Kidney (tissue), 14 donors: Measurements from ENCODE around the gene KCTD5. TPM values are rescaled to one million over a fixed set of nuclear protein-coding genes. Genes with fewer than 3 reads are reported as not detected.

Experiments used
- DNase-seq, 5 donors: peaks; one replicate each; pipeline ENCODE4 v3.0.0-alpha.2; 2013 to 2020
- FAIRE-seq: peaks from 2 replicates; lab custom pipeline; 2012; peaks lifted over from hg19 to GRCh38; lab: Jason Lieb, UNC
- H3K27ac ChIP-seq, 2 donors: one replicate each; pipeline ENCODE4 v1.7.0; 2013; ENCODE audit warnings: low read depth in 2 of 2, low read length in 2 of 2, inconsistent platforms in 1 of 2
- H3K27me3 ChIP-seq: one replicate; pipeline ENCODE4 v1.7.1; 2013; ENCODE audit warnings: low read length, inconsistent platforms; ENCODE audit not compliant: control insufficient read depth, insufficient read depth
- H3K36me3 ChIP-seq, 3 donors: one replicate each; pipeline versions ENCODE4 v1.7.0 to v1.7.1; 2013; ENCODE audit warnings: low read length in 3 of 3, control low read depth in 1 of 3, inconsistent platforms in 1 of 3; ENCODE audit not compliant: insufficient read depth in 3 of 3, control insufficient read depth in 2 of 3
- H3K4me1 ChIP-seq, 3 donors: one replicate each; pipeline versions ENCODE4 v1.7.0 to v1.7.1; 2013; ENCODE audit warnings: low read length in 3 of 3, inconsistent platforms in 1 of 3, low read depth in 1 of 3; ENCODE audit not compliant: control insufficient read depth in 2 of 3, insufficient read depth in 2 of 3
- H3K4me3 ChIP-seq, 3 donors: one replicate each; pipeline versions ENCODE4 v1.7.0 to v1.8.1; 2013; ENCODE audit warnings: low read length in 3 of 3, control low read depth in 1 of 3, inconsistent platforms in 1 of 3
- H3K9ac ChIP-seq, 3 donors: one replicate each; pipeline versions ENCODE4 v1.7.0 to v1.7.1; 2013; ENCODE audit warnings: low read length in 3 of 3, control low read depth in 1 of 3, inconsistent platforms in 1 of 3
- H3K9me3 ChIP-seq, 3 donors: one replicate each; pipeline versions ENCODE4 v1.7.0 to v1.7.1; 2013; ENCODE audit warnings: low read length in 3 of 3, control low read depth in 1 of 3, inconsistent platforms in 1 of 3; ENCODE audit not compliant: control insufficient read depth in 2 of 3, insufficient read depth in 1 of 3
- intact Hi-C: fragments of 100-400 bp; cut with DNase I; formaldehyde crosslinking; loops from one replicate; pipeline ENCODE4 v1.11.1; 2022
- polyA plus RNA-seq: library from polyadenylated mRNA; stranded (reverse); fragments of 350-450 nt; fragmentation: Illumina TruSeq; extraction: RNeasy Lipid Tissue Mini Kit (QIAGEN cat#74804); gene quantifications from one replicate; pipeline ENCODE4 v1.2.3, GENCODE V29; 2014; ENCODE audit warnings: low read depth, low replicate concordance; ENCODE audit not compliant: insufficient read depth
- total RNA-seq: library from RNA; stranded (reverse); fragmentation: NEBNext Ultra II Directional; extraction: Animal tissue kit (Norgen Biotek cat#: 25700); gene quantifications from one replicate; pipeline ENCODE4 v1.2.1, GENCODE V29; 2021
- TF ChIP-seq, protein P1 (sequence below): IDR thresholded peaks from 3 replicates; pipeline ENCODE4 v1.5.1; 2012; ENCODE audit warnings: mild to moderate bottlenecking, moderate library complexity, borderline replicate concordance; ENCODE audit not compliant: insufficient read depth; ENCODE audit errors: extremely low read depth
- donor health status: control.
- donor health status: control.
- donor health status: control.
- donor health status: control.
- donor health status: control.
- donor health status: DM: yes; HTN: yes; CAD: no.
- donor health status: Normal renal cell carcinoma (clear cell type).

Gene KCTD5
- total and polyA plus RNA-seq, 2 donors from 2014 or later: 12.8 to 19.9 TPM

DNA sequence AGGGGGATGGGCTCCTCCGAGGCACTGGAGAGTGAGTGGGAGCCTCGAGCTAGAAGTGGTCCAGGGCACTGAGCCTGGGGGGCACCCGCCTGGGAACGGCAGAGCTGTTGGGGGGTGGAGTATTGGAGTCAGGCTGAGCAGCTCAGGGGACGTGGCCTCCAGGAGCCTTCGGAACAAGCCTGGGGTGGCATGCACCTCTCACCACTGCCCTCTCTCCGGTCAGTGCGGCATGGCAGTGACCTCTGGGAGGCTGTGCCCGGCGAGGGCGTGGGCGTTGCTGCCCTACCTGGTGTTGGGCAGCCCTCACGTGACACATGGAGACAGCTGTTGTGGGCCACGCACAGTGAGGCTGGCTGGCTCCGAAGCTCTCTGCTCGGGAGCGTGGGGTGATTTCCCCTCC is 23.8 kb downstream of the KCTD5 start:
- peaks cover 0 to 9% (median 4%) of the 10 kb centered on the region in 3 donors for H3K36me3 ChIP-seq
- DNase-seq (no peak), FAIRE-seq (no peak)
- no peak overlapping the region for H3K9ac ChIP-seq
- H3K27ac ChIP-seq: no peak overlapping the region
- H3K4me3 ChIP-seq: no peak overlapping the region
- no peaks in the 10 kb centered on the region for H3K4me1 ChIP-seq
- intact Hi-C loops: no loop called here
- no peaks in the 10 kb centered on the region for H3K27me3 ChIP-seq
- TF ChIP-seq, protein P1, sequence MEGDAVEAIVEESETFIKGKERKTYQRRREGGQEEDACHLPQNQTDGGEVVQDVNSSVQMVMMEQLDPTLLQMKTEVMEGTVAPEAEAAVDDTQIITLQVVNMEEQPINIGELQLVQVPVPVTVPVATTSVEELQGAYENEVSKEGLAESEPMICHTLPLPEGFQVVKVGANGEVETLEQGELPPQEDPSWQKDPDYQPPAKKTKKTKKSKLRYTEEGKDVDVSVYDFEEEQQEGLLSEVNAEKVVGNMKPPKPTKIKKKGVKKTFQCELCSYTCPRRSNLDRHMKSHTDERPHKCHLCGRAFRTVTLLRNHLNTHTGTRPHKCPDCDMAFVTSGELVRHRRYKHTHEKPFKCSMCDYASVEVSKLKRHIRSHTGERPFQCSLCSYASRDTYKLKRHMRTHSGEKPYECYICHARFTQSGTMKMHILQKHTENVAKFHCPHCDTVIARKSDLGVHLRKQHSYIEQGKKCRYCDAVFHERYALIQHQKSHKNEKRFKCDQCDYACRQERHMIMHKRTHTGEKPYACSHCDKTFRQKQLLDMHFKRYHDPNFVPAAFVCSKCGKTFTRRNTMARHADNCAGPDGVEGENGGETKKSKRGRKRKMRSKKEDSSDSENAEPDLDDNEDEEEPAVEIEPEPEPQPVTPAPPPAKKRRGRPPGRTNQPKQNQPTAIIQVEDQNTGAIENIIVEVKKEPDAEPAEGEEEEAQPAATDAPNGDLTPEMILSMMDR: no peak
- no peaks in the 10 kb centered on the region for H3K9me3 ChIP-seq

DNA sequence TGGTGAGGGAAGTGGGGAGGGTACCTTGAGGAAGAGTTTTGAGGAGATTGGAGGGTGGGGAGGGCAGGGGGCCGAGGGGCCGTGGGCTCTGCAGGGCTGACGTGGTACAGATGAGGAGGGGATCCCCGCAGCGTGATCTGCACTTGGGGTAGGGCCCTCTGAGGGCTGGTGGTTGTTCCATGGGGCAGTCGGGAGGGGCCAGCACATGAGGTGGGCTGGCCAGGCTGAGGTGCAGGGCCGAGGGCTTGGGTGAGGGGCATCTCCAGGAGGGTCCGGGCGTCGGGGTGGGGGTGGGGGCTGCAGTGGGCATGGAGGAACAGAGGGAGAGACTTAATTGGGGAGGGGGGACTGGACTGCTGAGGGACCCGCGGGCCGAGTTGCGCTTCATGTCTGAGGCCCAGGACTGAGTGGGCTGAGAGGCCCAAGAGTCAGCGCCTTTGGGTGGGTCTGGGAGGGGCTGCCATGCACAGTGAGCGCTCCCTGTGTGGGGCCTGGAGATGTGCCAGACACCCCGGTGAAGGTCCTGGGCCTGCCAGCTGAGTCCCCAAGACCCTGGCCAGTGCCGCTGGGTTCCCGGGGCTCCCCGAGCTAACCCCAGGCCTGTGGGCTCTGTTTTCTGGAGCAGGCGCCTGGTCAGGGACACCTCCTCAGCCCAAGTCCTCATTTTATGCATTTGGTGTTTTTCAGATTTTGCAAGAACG is 24.4 kb downstream of the KCTD5 start:
- peaks cover 0 to 9% (median 4%) of the 10 kb centered on the region in 3 donors for H3K36me3 ChIP-seq
- no peak overlapping the region for H3K9ac ChIP-seq
- no peaks in the 10 kb centered on the region for H3K27me3 ChIP-seq
- H3K9me3 ChIP-seq: no peaks in the 10 kb centered on the region
- H3K4me1 ChIP-seq: no peaks in the 10 kb centered on the region
- DNase-seq (peak in 1 of 5 donors; percentile 68), FAIRE-seq (no peak)
- intact Hi-C loops: no loop called here
- H3K4me3 ChIP-seq: no peak overlapping the region
- TF ChIP-seq, protein P1: no peak
- no peak overlapping the region for H3K27ac ChIP-seq

DNA sequence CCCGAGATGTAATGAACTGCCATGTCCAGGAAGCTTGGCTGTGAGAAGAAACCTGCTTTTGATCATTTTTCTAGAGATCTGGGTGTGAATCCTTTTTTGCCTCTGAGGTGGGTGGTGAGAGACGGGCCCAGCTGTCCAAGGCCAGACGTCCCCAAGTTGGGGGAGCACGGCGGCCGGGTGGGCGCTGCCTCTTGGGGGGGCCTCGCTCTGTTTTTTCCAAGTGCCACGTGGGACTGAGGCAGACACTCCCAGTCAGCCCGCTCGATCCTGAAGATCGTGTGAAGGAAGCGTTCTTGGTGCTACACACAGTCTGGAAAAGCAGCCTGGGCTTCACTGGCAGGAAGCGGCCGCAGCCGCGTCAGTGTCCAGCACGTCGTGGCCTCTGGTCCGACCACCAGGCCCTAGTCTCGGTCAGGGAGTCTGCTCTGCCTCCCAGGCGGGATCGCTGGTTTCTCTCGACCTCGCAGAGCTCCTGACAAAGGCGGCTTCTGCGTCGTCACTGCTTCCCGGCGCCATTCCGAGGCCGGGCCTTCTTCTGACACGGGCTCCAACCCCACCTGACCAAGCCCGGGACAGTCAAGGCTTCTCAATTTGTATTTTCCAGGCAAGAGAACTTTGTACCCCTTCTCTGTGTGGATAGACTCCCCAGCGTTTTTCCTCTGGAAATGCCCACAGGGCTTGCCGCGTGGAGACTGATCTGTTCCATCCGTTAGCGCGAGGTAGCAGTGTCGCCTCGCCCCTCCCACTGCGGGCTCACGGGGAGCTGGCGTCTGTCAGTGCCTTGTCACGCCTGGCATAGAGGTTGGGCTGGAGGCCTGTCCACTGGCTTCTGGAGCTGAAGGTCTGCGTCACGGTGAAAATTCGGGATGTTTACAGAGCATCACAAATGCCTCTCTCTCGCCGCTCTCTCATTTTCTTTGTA is 25.3 kb downstream of the KCTD5 start:
- Histone ChIP-seq H3K36me3 (peaks cover 0 to 9% (median 4%) of the 10 kb centered on the region in 3 donors), H3K4me3 (no peak overlapping the region), H3K4me1 (no peaks in the 10 kb centered on the region), H3K27me3 (no peaks in the 10 kb centered on the region), H3K9ac (no peak overlapping the region), H3K9me3 (no peaks in the 10 kb centered on the region), H3K27ac (no peak overlapping the region)
- DNase-seq: peak in 1 of 5 donors; percentile 72
- no peak for FAIRE-seq
- TF ChIP-seq, protein P1: no peak
- intact Hi-C loops: no loop called here
